Measurements from ENCODE around the gene PIGZ.
A peak's percentile ranks its signal among the peaks of the same experiment; 100 is the strongest.

PIGZ gene

DNA sequence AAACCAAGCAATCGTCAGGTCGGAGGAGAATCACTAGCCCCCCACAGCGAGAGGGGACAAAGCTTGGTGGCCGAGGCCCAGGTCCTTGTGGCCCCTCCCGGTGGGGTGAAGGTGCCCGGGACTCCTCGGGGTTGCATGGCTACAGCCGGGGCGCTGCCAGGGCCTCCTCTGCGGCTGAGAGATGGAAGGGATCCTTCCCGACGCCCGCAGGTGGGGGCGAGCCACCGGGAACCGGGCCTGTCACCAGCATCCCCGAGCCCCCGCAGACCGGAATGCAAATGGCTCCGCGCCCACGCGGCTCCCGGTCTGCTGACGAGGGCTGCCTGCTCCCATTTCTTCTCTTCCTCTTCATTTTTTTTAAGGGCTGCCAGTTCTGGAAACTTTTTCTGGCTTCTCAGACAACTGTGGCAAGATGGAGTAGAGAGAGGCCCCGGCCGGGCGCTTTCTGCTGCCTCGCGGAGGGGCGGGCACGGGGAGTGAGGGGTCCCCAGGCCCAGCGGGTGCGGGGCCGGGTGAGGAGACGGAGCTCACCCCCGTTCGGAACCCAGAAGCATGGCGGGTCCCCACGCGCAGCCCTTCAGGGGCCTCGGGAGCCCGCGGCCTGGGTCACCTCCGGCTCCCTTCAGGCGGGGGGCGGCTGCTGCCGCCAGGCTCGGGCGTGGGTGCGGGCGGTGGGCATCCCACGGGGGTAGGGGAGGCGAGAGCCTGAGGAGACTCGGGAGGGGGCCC lies 33.5 kb upstream of the PIGZ start:
- DNase-seq (ENCODE audit: low spot score) = no peak
- ChIA-PET CTCF (interaction anchor here (0.6 to 3.4 kb wide), 4 partner anchors 17 to 753 kb away, joined by 3 to 32 read pairs (median 4); partner anchors contain the start of gene MELTF), POLR2A (ENCODE audit: low non-redundant PET) (no interaction called here)
- peak overlapping the region; percentile 81 for H3K27ac ChIP-seq
- TF ChIP-seq, protein P1, sequence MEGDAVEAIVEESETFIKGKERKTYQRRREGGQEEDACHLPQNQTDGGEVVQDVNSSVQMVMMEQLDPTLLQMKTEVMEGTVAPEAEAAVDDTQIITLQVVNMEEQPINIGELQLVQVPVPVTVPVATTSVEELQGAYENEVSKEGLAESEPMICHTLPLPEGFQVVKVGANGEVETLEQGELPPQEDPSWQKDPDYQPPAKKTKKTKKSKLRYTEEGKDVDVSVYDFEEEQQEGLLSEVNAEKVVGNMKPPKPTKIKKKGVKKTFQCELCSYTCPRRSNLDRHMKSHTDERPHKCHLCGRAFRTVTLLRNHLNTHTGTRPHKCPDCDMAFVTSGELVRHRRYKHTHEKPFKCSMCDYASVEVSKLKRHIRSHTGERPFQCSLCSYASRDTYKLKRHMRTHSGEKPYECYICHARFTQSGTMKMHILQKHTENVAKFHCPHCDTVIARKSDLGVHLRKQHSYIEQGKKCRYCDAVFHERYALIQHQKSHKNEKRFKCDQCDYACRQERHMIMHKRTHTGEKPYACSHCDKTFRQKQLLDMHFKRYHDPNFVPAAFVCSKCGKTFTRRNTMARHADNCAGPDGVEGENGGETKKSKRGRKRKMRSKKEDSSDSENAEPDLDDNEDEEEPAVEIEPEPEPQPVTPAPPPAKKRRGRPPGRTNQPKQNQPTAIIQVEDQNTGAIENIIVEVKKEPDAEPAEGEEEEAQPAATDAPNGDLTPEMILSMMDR (conservative IDR thresholded peaks at IDR 0.05; ENCODE audit: low read depth) = no peak

DNA sequence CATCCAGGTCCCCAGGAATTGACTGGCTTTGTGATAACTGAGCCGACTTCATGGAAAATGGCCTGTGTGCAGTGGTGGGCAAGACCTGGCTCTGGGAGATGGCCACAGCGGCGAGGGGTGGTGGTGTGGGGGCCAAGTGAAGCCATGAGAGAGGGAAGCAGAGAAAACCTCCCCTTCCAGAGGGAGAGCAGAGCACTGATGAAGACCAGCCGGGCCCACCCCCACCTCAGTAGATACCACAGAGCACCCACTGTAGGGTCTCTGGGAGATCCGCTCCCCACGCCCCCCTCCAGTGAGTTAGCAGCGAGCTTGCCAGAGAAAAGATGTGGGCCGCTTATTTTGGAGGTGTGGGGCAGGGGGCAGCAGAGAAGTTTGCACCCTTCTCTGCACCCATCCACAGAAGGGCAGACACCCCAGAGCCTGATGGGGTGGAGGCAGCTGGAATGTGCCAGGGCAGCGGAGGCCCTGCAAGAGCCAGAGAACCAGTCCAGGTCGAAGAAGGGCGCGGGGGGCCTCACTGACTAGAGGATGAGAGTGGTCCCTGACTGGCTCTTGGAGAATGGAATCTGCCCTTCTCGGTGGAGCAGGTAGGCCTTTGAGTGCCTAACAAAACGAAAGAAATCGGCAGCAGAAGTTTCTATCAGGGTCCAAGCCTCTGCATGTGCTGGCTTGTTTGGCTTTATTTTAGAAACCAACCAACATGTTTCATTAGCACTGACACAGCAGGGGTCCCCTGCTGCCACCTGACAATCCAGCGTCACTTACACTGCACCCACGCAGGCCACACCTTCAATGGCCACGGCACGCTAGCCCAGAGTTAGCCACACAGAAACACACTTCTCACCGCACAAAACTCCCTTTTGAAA lies 32.7 kb upstream of the PIGZ start:
- TF ChIP-seq, protein P1 (conservative IDR thresholded peaks at IDR 0.05; ENCODE audit: low read depth) = no peak
- POLR2A ChIA-PET (ENCODE audit: low non-redundant PET) = no interaction called here
- CTCF ChIA-PET = interaction anchor here (1.2 kb wide), 1 partner anchor 29 kb away, joined by 6 read pairs; the partner anchor contains the start of gene MELTF
- no peak for DNase-seq (ENCODE audit: low spot score)
- H3K27ac ChIP-seq = peak overlapping the region; percentile 81

DNA sequence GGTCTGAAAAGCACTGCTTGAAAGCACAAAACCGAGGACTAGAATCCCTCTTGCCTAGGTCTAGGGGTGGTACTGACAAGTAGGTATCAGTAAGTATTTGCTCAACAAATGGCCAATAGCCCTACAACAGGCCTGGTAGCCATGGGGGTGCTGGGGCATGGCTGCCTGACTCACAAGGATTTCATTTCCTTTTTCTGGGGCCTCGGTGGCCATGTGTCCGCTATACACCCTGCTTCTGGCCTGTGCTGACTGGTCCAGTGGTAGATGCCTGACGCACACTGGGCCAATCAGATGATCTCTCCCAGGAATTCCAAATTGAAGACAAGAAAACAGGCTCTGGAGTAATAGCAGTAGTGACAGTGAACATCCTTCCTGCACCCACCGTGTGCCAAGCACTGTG lies 31.6 kb upstream of the PIGZ start:
- H3K27ac ChIP-seq = peak overlapping the region; percentile 47
- TF ChIP-seq, protein P1 (conservative IDR thresholded peaks at IDR 0.05; ENCODE audit: low read depth) = no peak
- CTCF ChIA-PET = interaction anchor here (1.2 kb wide), 1 partner anchor 30 kb away, joined by 6 read pairs; the partner anchor contains the start of gene MELTF
- peak; percentile 50 for DNase-seq (ENCODE audit: low spot score)
- POLR2A ChIA-PET (ENCODE audit: low non-redundant PET) = no interaction called here

DNA sequence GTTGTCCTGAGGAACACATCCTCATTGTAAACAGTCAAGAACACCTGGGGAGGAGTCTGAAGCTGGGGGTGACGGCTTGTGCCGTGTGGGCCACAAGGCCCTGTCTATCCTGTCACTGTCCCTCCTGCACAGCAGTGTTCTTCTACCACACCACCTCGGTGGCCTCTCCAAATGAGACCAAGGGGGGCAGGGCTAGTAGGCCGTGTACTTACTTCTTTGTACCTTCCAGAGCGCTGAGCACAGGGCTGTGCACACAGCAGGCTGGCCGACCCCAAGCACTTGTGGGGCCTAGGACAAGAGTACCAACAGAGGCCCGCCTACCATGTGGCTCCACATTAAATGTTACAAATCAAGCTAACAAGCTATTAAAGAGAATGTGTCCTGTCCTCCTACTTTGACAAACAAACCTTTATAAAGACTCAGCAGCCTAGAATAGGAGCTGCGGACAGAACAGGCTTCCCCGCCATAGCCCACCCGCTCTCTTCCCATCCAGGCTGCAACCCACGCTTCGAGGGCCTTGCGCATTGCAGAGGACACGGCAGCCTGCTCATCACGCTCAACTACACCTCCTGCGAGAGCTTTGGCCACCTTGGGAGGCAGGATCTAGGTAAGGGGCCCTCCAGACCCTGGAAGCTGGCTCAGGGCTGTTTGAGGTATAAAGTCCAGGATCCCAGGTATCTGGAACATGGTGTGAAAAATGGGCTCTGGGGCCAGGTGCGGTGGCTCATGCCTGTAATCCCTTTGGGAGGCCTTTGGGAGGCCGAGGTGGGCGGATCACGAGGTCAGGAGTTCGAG lies 30.5 kb upstream of the PIGZ start:
- ChIA-PET CTCF (no interaction called here), POLR2A (ENCODE audit: low non-redundant PET) (interaction anchor here (0.5 kb wide), 1 partner anchor 153 kb away, joined by 3 read pairs; no protein-coding TSS in a partner anchor)
- TF ChIP-seq, protein P1 (conservative IDR thresholded peaks at IDR 0.05; ENCODE audit: low read depth) = no peak
- no peak for DNase-seq (ENCODE audit: low spot score)
- H3K27ac ChIP-seq = peak overlapping the region; percentile 47; the same call in 1 of the 2 replicates

DNA sequence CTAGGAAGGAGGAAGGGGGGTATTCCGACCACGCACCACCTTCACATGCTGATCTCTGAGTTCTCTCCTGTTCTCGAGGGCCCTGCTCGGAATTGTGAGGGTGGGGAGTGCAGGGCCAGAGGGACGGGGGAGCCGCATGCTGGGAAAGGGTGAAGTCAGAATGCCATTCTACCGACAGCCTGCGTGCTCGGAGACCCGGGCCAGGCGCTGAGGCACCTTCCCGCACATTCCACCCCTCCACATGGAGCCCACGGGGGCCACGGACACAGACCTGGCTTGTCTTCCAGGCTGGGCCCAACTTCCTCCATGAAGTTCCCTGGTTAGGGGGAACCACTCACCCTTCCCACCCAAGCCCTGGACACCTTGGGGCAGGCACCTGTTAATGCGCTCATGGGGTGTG lies 28.7 kb upstream of the PIGZ start:
- TF ChIP-seq, protein P1 (conservative IDR thresholded peaks at IDR 0.05; ENCODE audit: low read depth) = no peak
- no peak for DNase-seq (ENCODE audit: low spot score)
- CTCF ChIA-PET = no interaction called here

More for the DNA sequence above, 28.7 kb upstream of the PIGZ start:
- peak overlapping the region; percentile 79 for H3K27ac ChIP-seq
- POLR2A ChIA-PET (ENCODE audit: low non-redundant PET) = no interaction called here

Measured in RWPE1 (cell line).